Activated T-helper 1 cell treated with Interleukin-2 at 50 U/mL for 16 hours (primary cell): Measurements from ENCODE around the gene COL10A1.

Experiments used
- DNase-seq: peaks from one replicate; pipeline ENCODE4 v3.0.0-alpha.2; 2020; ENCODE audit warnings: low read depth

Gene COL10A1

GRCh38 chr6:116126032-116126431 lies at the start of gene COL10A1:
TSS of gene COL10A1 (minus strand) at chr6:116126132. CDS start at chr6:116125492, 640 bp downstream.
- no peak for DNase-seq

DNA sequence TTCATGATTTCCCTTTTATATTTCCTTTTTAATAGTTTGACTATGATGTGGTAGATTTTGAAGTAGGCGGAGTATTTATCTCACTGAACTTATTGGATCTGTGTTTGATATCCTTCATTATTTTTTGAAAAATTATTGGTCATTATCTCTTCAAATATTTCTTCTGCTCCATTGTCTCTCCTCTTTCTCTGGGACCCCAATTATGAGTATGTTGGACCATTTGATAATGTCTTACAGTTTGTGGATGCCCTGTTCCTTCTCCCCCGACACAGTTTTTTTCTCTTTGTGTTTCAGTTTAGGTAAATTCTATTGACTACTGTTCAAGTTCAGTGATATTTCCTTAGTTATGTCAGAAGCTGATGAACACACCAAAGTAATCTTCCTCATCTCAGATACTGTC lies 49.4 kb upstream of the COL10A1 start:
- no peak for DNase-seq

- no peak for DNase-seq
These were observed 48.0 kb upstream of the COL10A1 start for GRCh38 chr6:116173928-116174327.

- DNase-seq, result no peak
These were observed 44.6 kb upstream of the COL10A1 start for GRCh38 chr6:116170358-116171057.

DNA sequence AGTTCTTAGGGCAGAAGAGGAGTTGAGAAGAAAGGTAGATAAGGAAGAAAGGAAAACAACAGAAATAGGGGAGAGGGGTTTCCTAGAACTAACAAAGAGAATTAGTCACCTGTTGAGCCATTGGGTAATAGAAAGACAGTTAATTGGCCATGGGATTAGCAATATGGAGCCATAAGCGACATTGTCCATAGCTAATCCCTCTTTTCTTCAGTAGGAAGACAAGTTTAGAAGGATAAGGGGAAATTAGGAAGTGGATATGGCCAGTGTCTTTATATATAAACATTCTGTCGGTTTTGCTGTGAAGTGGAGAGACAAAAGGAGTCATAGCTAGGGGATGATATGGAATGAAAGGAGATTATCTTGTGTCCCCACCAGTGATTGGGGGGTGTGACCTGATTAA lies 43.9 kb upstream of the COL10A1 start:
- no peak for DNase-seq

- DNase-seq, result no peak
These were observed 42.2 kb upstream of the COL10A1 start for GRCh38 chr6:116168148-116168547.

- no peak for DNase-seq
These were observed 40.4 kb upstream of the COL10A1 start for GRCh38 chr6:116166369-116166768.

DNA sequence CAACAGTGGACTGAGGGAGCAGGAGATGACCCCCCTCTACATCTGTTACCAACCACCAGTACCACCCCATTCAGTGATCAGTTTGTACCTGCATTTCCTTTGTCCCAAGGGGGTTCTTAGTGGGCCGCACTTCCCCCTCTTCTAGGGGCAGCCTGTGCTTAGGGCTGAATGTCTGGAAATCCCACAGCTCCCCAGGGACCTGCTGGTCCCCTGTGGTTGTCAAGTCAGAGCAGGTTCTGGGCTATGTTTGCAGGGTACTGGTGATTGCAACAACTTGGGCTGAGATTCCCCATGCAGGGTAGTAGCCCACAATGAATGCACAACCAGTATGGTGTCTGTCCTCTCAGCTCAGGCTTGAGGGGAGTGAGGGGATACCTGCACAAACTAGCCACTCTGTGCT lies 39.7 kb upstream of the COL10A1 start:
- no peak for DNase-seq

- DNase-seq, result no peak
These were observed 34.0 kb upstream of the COL10A1 start for GRCh38 chr6:116159782-116160524.

- DNase-seq, result no peak
These were observed 32.7 kb upstream of the COL10A1 start for GRCh38 chr6:116158641-116159040.

DNA sequence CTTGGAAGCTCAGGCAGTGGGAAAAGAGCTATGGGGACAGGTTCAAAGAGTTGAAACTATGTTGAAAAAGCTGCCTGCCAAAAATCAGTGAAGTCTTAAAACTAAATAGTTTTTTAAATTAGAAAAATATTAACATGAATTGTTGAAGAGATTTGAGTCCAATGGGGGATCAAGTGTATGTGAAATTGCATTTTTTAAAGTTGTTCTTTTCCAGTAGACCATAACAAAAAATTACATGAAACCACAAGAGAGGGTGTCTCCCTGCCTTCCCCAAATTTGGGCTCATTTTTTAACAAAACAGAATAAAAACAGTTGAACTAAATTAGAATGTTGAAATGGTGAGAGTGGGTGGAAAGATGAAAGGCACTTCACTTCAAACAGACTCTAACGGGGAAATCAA lies 31.5 kb upstream of the COL10A1 start:
- DNase-seq, result no peak

DNA sequence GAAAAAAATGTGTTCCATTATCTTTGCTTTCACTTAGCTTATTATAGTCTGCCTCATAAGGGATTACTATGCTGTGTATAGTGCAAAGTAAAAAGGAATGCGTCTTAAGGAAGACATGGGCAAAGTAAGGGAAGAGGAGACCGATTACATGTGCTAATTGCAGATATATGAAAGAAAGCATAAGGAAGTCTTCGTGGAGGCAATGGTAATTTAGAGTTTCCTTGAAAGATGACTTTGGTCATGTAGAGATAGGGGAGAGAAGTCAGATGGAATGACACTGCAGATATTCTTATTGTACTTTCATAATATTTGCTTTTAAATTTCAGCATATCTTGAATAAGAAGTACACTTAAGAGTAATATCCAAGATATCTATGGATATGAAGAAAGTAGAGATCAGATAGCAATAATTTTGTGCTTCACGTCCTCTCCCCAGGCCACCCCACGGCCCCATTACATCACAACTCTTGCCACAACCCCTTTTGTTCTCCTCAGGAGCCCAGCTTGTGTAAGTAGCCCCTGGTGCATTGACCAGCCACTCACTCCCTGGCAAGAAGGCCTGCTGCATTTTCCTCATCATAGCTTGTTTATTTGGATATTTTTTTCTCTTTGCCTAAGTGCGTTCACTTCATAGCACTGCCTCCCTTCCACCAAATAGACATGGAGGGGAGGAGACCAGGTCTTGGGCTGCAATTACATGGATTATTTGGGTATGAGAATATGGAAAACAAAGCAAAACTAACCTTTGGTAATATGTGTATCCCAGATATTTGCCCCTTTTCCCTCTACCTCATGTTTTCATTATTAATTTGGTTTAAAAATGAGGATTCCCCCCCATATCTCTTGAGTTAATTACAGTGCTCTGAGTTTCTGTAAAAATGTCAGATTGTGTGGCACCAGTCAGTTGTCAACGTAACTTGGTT lies 30.7 kb upstream of the COL10A1 start:
- DNase-seq, result no peak

DNA sequence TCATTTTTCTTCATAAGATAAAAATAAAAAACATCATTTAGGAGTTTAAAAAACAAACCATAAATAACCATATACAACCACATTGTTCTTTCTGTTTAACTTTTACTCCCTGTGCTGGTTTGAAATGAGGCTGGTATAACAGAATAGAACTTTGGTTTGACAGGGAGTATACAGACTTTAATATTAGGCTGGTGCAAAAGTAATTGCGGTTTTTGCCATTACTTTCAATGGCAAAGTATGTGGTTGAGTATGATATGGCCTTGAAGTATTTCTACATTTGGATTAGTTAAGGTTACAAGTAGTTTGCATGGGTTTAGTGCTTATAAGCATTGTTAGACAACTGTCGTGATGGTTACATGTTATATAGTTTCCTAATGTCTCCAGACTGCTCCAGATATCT lies 29.0 kb upstream of the COL10A1 start:
- no peak for DNase-seq

DNA sequence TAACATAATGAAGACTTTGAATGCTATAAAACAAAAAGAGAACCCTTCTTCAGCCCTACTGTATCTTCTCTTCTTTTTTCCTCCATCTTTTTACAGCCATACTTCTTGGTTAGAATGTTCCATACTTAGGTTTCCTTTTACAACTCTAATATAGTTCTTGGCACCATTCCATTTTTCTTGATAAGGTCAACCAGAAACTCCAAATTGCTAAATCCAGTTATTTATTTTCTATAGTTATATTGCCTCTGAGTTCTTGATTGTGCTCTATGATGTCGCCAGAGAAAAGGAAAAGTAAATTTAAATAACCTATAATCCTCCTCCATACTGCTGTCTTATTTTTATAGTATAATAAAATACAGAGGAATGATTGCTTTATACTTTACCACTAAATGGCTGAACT lies 26.7 kb upstream of the COL10A1 start:
- no peak for DNase-seq

DNA sequence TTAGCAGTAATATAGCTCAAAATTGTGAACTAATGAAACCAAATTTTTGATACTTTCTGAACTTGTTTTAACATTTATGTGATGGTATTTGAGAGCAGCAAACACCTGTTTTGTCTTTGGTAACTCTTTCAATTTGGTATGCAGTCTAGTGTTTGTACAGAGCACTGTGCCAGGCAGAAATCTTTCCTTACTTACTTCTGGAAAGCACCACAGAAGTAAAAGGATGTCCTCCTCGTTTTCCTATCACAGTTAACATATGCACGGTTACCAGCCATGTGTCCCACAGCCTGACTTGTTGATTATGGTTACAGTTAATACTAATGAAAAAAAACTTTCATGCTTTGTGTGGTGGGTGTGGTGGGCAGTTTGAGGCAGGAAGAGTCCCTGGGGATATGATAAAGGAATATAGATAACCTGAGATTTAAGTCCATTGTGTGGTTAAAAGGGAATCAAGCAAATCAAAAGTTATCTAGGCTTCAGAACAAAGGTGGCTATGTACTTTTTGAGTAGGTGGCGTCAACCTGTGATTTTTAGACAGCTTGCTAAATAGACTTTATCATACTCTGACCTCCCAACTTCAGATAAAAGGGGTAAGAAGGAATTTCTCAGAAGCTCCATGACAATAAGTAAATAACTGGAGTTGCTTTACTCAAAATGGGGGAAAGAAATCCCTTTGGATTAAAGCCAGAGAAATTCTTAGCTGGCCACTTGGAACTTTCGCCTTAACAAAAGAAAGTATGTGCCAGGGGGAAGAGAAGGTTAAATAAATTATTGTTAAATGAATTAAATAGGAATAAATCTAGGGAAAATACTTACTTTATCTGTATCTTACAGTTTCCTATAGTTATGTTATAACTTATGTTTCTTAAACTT lies 20.1 kb upstream of the COL10A1 start:
- no peak for DNase-seq

- DNase-seq, result no peak
These were observed 18.7 kb upstream of the COL10A1 start for GRCh38 chr6:116144605-116145004.

- DNase-seq, result no peak
These were observed 14.0 kb upstream of the COL10A1 start for GRCh38 chr6:116139917-116140316.

DNA sequence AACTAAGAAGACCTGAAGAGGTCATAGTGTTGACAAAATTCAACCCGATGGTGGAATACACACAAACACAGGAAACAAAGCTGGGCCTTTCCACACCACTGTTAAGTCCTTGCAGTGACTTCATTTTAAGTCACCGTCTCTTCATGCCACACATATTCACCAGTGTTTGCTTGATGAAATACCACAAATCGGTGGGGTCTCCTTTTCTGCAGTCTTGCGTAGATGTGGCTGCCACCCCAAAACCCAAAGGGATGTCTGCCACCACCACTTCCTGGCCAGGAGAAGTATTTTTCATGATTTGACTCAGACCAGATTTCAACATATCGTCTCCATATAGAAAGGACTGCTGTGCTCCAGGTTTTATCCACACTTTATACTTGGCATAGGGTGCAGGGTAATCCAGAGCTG lies 11.0 kb upstream of the COL10A1 start:
- DNase-seq, result no peak

DNA sequence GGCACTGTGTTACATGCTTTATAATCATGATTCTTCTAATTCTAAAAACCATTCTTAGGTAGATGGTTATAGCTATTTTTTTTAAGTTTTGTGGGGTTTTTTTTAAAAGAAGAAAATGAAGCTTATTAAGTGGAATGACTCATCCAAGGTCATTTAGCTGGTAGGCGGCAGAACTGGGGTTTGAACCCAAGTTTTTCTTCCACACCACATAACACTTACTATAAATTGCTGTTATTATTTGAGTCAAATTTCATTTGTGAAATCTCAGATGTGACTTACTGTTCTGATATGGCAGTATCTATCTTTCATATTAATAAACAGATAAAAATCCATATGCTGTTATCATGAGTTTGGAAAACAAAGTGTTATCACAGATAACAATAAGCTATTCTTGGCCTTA lies 10.4 kb upstream of the COL10A1 start:
- no peak for DNase-seq

GRCh38 chr6:116133453-116133852 lies 7.5 kb upstream of the COL10A1 start:
- no peak for DNase-seq

GRCh38 chr6:116127771-116128493 lies 2.0 kb upstream of the COL10A1 start:
- no peak for DNase-seq
